MM.1S (cell line): ENCODE results near the gene POLG.

Source experiments
- CTCF ChIP-seq: fragments of 300-600 bp; sonication (generic); IDR thresholded peaks from 2 replicates; pipeline ENCODE4 v1.5.1; 2016; ENCODE audit warnings: antibody characterized with exemption, low read length, mixed read lengths
- EZH2phosphoT487 ChIP-seq: fragments of 300-600 bp; sonication (generic); IDR thresholded peaks from 2 replicates; pipeline ENCODE4 v1.6.1; 2018; ENCODE audit warnings: antibody characterized with exemption, low read length

GRCh38 chr15:89308236-89308635 is 26.4 kb downstream of the POLG start:
- TF ChIP-seq CTCF = no peak
- TF ChIP-seq EZH2phosphoT487 = no peak
